Measurements from ENCODE around the gene DNASE1L3.

The DNASE1L3 gene

DNA sequence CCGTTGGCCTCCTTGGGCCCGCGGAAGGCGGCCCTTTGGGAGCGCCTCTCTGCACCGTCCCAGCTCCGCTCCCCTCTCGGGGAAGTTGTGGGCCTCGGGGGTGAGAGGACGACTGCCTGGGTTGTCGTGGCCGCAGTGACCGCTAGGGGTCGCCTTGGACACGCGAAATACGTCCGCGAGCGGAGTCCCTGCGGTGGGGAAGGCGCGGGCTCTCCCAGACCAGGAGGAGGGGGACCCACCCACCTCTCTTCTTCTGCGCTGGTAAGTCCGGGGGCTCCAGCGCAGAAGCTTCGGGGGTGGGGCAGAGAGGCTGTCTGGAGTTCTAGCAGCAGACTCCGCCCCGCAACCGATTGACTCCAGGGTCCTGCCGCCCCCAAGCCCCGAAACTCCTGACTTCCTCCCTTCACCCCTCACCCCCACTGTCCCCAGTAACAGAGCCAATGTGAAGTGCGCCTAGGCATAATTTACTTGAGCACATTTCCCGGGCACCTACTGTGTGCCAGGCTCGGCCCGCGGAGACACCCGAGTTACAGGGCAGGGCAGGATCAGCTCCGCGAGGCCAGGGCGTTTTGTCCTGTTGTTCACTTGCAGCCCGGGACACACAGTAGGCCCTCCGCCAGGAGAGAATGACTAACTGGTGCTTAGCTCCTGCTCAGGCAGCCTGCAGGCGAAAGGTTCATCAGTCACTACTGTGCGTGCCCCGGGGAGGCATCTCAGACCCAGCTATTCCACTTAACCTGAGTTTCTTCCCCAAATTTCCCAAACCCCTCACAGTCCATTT lies 32.8 kb downstream of the DNASE1L3 start:
- peak; percentile 99 for DNase-seq

- DNase-seq: no peak
Observed at GRCh38 chr3:58176827-58177489, 33.8 kb downstream of the DNASE1L3 start.

- no peak for DNase-seq
Observed at GRCh38 chr3:58176185-58176530, 34.6 kb downstream of the DNASE1L3 start.

GRCh38 chr3:58175437-58176184 lies 35.2 kb downstream of the DNASE1L3 start:
- DNase-seq: no peak

DNA sequence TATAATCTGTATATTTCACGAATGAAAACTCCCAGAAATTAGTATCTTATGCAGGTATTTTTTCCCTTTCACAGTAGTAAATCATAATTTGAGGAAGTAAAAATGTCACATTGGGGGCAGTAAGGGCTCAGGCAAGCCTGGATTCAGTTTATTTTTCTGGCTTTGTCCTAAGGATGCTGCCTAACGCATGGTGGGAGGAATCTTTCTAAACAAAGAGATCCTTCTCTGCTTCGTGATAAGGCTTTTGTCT lies 35.7 kb downstream of the DNASE1L3 start:
- DNase-seq: no peak

- DNase-seq: peak; percentile 67
Observed at GRCh38 chr3:58173669-58174398, 36.9 kb downstream of the DNASE1L3 start.

GRCh38 chr3:58173029-58173668 lies 37.6 kb downstream of the DNASE1L3 start:
- DNase-seq: no peak

DNA sequence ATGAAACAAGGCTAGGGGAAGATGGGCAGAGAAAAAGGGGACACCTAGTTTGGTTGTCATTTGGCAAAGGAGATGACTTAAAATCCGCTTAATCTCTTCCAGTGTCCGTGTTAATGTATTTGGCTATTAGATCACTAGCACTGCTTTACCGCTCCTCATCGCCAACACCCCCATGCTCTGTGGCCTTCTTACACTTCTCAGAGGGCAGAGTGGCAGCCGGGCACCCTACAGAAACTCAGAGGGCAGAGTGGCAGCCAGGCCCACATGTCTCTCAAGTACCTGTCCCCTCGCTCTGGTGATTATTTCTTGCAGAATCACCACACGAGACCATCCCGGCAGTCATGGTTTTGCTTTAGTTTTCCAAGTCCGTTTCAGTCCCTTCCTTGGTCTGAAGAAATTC lies 39.6 kb downstream of the DNASE1L3 start:
- DNase-seq: no peak

GRCh38 chr3:58170376-58170775 lies 40.4 kb downstream of the DNASE1L3 start:
- no peak for DNase-seq

- DNase-seq: no peak
Observed at GRCh38 chr3:58169371-58169770, 41.4 kb downstream of the DNASE1L3 start.

- no peak for DNase-seq
Observed at GRCh38 chr3:58168498-58168897, 42.3 kb downstream of the DNASE1L3 start.

DNA sequence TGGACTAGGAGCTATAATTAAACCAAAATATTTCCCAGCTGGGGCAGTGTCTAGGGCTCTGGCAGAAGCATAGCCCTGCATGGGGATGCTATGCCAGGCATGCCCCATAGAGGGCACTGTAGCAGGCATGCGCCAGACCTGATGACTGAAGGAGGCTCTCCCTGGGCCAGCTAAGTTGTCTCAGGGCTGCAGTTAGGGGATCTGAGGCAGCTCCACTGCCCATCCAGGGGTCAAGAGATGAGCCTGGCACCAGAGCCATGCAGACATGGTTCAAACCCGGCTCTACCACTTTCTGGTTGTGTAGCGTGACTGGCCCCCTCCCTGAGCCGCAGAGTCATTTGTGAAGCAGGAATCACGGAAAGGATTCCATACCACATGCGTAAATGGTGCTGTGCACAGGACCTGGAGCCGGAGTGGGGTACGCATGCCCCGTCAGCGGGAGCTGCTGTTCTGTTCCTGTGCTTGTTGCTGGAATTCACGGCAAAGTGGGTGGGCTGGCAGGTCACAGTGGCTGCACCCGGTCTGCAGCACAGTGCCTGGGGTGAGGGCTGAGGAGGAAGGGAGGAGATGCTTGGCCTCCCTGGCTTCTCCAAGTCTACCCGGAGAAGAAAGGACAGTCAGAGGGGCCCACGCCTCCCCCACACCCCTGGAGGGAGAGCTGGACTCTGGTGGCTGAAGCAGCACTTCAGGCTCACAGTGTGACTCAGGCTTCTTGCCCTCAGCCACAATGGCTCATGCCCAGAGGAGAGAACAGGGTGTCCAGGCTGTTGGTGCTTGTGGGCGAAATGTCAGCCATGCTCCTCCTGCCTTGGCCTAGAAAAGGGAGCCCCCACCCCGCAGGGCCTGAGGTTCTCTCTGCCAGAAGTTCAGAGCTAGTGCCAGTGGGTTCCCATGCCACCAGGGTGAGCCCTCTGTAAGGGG lies 43.1 kb downstream of the DNASE1L3 start:
- peak; percentile 87 for DNase-seq

- DNase-seq: no peak
Observed at GRCh38 chr3:58164906-58165821, 45.6 kb downstream of the DNASE1L3 start.

- no peak for DNase-seq
Observed at GRCh38 chr3:58164199-58164879, 46.4 kb downstream of the DNASE1L3 start.

- no peak for DNase-seq
Observed at GRCh38 chr3:58163234-58163633, 47.5 kb downstream of the DNASE1L3 start.

GRCh38 chr3:58161435-58162398 lies 49.1 kb downstream of the DNASE1L3 start:
- no peak for DNase-seq

GRCh38 chr3:58160399-58160798 lies 50.4 kb downstream of the DNASE1L3 start:
- DNase-seq: no peak

DNA sequence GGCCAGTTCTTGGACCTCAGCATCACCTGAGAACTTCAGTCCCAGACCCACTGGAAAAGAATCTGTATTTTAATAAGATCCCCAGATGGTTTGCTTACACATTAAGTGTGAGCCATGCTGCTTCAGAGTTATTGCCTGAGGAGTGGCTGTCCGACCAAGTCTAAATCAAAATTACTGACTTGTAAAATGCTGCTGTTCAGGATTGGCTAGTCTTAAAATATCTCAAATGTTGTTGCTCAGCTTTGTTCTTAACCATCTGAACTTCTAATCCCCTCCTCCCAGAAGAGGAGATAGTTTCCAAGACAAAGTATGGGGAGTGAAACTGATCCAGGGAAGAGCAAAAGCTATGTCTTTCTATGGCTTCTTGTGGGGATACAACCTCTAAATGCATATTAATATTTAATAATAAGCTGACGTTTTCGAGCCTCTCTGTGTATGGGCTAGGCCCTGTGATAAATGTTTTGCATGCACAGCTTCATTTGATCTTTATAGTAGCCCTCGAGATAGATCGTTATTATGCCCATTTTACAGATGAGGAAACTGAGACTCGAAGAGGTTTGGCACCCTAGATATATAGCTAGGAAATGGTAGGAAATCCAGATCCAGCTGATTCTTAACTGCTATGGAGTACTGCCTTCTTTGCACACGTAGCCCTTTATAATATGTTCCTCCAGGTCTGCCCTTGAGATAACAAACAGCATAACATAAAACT lies 52.2 kb downstream of the DNASE1L3 start:
- no peak for DNase-seq

Data from activated CD8-positive, alpha-beta memory T cell treated with anti-CD3 and anti-CD28 coated beads, Interleukin-2, amount 50 U/mL, for 48 hours (primary cell).